Liver (tissue), 9 donors: ENCODE data around the gene TRIM46. TPM values are rescaled to one million over a fixed set of nuclear protein-coding genes. Genes with fewer than 3 reads are reported as not detected.
"Not testable (repeated sequence)": the region's sequence is repeated elsewhere in the genome, so short reads cannot be mapped to it uniquely, and the experiment has no call there.

Experiments used
- DNase-seq: peaks from one replicate; pipeline ENCODE4 v3.0.0-alpha.2; 2017; ENCODE audit warnings: low spot score
- H3K27ac ChIP-seq, 2 donors: one replicate each; pipeline ENCODE4 v1.7.0; 2013; ENCODE audit warnings: inconsistent platforms in 2 of 2, low read length in 2 of 2, control low read depth in 1 of 2, low read depth in 1 of 2, mild to moderate bottlenecking in 1 of 2
- H3K27me3 ChIP-seq, 4 donors: one replicate each; pipeline versions ENCODE4 v1.6.1 to v1.7.0; 2013; ENCODE audit warnings: low read length in 3 of 4, inconsistent platforms in 1 of 4, mild to moderate bottlenecking in 1 of 4, moderate library complexity in 1 of 4; ENCODE audit not compliant: control insufficient read depth in 4 of 4, insufficient read depth in 4 of 4
- H3K36me3 ChIP-seq, 4 donors: one replicate each; pipeline versions ENCODE4 v1.6.1 to v1.7.0; 2013; ENCODE audit warnings: low read length in 3 of 4, mild to moderate bottlenecking in 3 of 4, low read depth in 1 of 4, moderate library complexity in 1 of 4; ENCODE audit not compliant: control insufficient read depth in 4 of 4, insufficient read depth in 3 of 4
- H3K4me1 ChIP-seq, 4 donors: one replicate each; pipeline versions ENCODE4 v1.6.1 to v1.7.0; 2013; ENCODE audit warnings: low read length in 3 of 4, mild to moderate bottlenecking in 3 of 4, moderate library complexity in 1 of 4; ENCODE audit not compliant: control insufficient read depth in 4 of 4, insufficient read depth in 4 of 4
- H3K4me3 ChIP-seq, 3 donors: one replicate each; pipeline versions ENCODE4 v1.6.1 to v1.7.0; 2013; ENCODE audit warnings: low read length in 3 of 3, control low read depth in 1 of 3, low read depth in 1 of 3, mild to moderate bottlenecking in 1 of 3
- H3K9ac ChIP-seq, 2 donors: one replicate each; pipeline ENCODE4 v1.7.0; 2013; ENCODE audit warnings: low read length in 2 of 2, mild to moderate bottlenecking in 2 of 2, moderate library complexity in 2 of 2, control low read depth in 1 of 2, low read depth in 1 of 2
- H3K9me3 ChIP-seq, 4 donors: one replicate each; pipeline versions ENCODE4 v1.6.1 to v1.7.0; 2013; ENCODE audit warnings: low read length in 3 of 4; ENCODE audit not compliant: control insufficient read depth in 4 of 4
- ATF3 ChIP-seq: IDR thresholded peaks from 2 replicates; pipeline ENCODE4 v1.6.1; 2016; ENCODE audit warnings: antibody characterized with exemption
- EGR1 ChIP-seq, 2 donors: IDR thresholded peaks; 2 replicates each; pipeline ENCODE4 v1.6.1; 2016 to 2018; ENCODE audit warnings: antibody characterized with exemption in 2 of 2, low read depth in 2 of 2
- FOXA2 ChIP-seq: IDR thresholded peaks from 2 replicates; pipeline ENCODE4 v1.6.1; 2016; ENCODE audit warnings: antibody characterized with exemption
- GABPA ChIP-seq, 2 donors: IDR thresholded peaks in 1 of 2; conservative IDR thresholded peaks in 1 of 2; 2 replicates each; pipeline ENCODE4 v1.6.1; 2016; ENCODE audit warnings: antibody characterized with exemption in 2 of 2, mild to moderate bottlenecking in 1 of 2, moderate library complexity in 1 of 2
- HNF4A ChIP-seq, 2 donors: conservative IDR thresholded peaks; 2 replicates each; pipeline ENCODE4 v1.6.1; 2016; ENCODE audit warnings: antibody characterized with exemption in 2 of 2, mild to moderate bottlenecking in 2 of 2
- HNF4G ChIP-seq: IDR thresholded peaks from 2 replicates; pipeline ENCODE4 v1.6.1; 2016; ENCODE audit warnings: antibody characterized with exemption
- JUND ChIP-seq, 2 donors: IDR thresholded peaks; 2 replicates each; pipeline ENCODE4 v1.6.1; 2016; ENCODE audit warnings: antibody characterized with exemption in 2 of 2
- NR2F2 ChIP-seq: IDR thresholded peaks from 2 replicates; pipeline ENCODE4 v1.6.1; 2016; ENCODE audit warnings: antibody characterized with exemption
- RAD21 ChIP-seq, 2 donors: IDR thresholded peaks; 2 replicates each; pipeline ENCODE4 v1.6.1; 2016; ENCODE audit warnings: antibody characterized with exemption in 2 of 2, mild to moderate bottlenecking in 2 of 2
- REST ChIP-seq: IDR thresholded peaks from 2 replicates; pipeline ENCODE4 v1.6.1; 2016; ENCODE audit warnings: antibody characterized with exemption, mild to moderate bottlenecking
- RXRA ChIP-seq, 2 donors: IDR thresholded peaks; 2 replicates each; pipeline ENCODE4 v1.6.1; 2017 to 2018; ENCODE audit warnings: antibody characterized with exemption in 2 of 2, mild to moderate bottlenecking in 1 of 2
- TAF1 ChIP-seq: conservative IDR thresholded peaks from 2 replicates; pipeline ENCODE4 v1.6.1; 2016; ENCODE audit warnings: antibody characterized with exemption, mild to moderate bottlenecking
- ZBTB33 ChIP-seq: IDR thresholded peaks from 2 replicates; pipeline ENCODE4 v1.6.1; 2016; ENCODE audit warnings: antibody characterized with exemption
- WGBS: extraction: QIAGEN DNeasy Blood & Tissue Kit; methylation state at CpG from one replicate; pipeline ENCODE4 v1.1.7; 2013; 5-methylcytosine and 5-hydroxymethylcytosine counted together
- polyA plus RNA-seq, 2 donors: library from polyadenylated mRNA; stranded (reverse) in 1 of 2; unstranded in 1 of 2; fragments of 200-250 nt in 1 of 2; fragments of >200 nt in 1 of 2; fragmentation: Nextera tagmentation in 1 of 2; extraction: Ambion mirVana in 1 of 2; gene quantifications; one replicate each; pipeline versions ENCODE4 v1.2.1 to v1.2.3, GENCODE V29; 2013 to 2015
- total RNA-seq, 2 donors: library from RNA; depleted of rRNA; stranded (reverse); fragments of >200 nt; gene quantifications; one replicate each; pipeline ENCODE4 v1.2.3, GENCODE V29; 2014
- donor health status: healthy.
- donor health status: healthy.
- donor health status: healthy.
- donor health status: healthy.
- donor health status: healthy.

Gene TRIM46
- total and polyA plus RNA-seq, 4 donors: 0.07 to 0.17 (median 0.13) TPM

- no peak overlapping the region for H3K4me3 ChIP-seq
- no peaks in the 10 kb centered on the region for H3K27me3 ChIP-seq
- TF ChIP-seq ATF3: no peak
- TF ChIP-seq NR2F2: no peak
- peaks cover 0 to 4% (median 0%) of the 10 kb centered on the region in 4 donors for H3K4me1 ChIP-seq
- no peaks in the 10 kb centered on the region for H3K9me3 ChIP-seq
- no peaks in the 10 kb centered on the region for H3K36me3 ChIP-seq
- DNase-seq: no peak
- no peak overlapping the region for H3K27ac ChIP-seq
- H3K9ac ChIP-seq: no peak overlapping the region
- 83% methylated on average over 16 of the region's 16 CpGs for WGBS
Measured at GRCh38 chr1:155187456-155187891, 13.8 kb downstream of the TRIM46 start.

- Histone ChIP-seq H3K9ac (no peak overlapping the region), H3K9me3 (no peaks in the 10 kb centered on the region), H3K27me3 (no peaks in the 10 kb centered on the region), H3K36me3 (no peaks in the 10 kb centered on the region), H3K4me1 (peaks cover 3 to 9% (median 4%) of the 10 kb centered on the region in 4 donors), H3K4me3 (no peak overlapping the region), H3K27ac (no peak overlapping the region)
- 94% methylated on average over 14 of the region's 14 CpGs for WGBS
- DNase-seq: no peak
- TF ChIP-seq HNF4A (conservative IDR thresholded peaks at IDR 0.05) (no peak), ATF3 (no peak), ZBTB33 (no peak)
Measured at GRCh38 chr1:155188268-155188667, 14.6 kb downstream of the TRIM46 start.

GRCh38 chr1:155189926-155190325 is 16.3 kb downstream of the TRIM46 start:
- H3K9me3 ChIP-seq, H3K27ac ChIP-seq, H3K27me3 ChIP-seq, H3K4me3 ChIP-seq, H3K9ac ChIP-seq, DNase-seq, H3K36me3 ChIP-seq: not testable (repeated sequence)
- 95% methylated on average over 24 of the region's 45 CpGs for WGBS
- peaks cover 11 to 21% (median 16%) of the 10 kb centered on the region in 4 donors for H3K4me1 ChIP-seq

GRCh38 chr1:155191904-155192303 is 18.3 kb downstream of the TRIM46 start:
- peaks cover 0 to 4% (median 0%) of the 10 kb centered on the region in 4 donors for H3K36me3 ChIP-seq
- no peaks in the 10 kb centered on the region for H3K9me3 ChIP-seq
- H3K27ac ChIP-seq: no peak overlapping the region
- no peak overlapping the region for H3K4me3 ChIP-seq
- H3K9ac ChIP-seq: no peak overlapping the region
- WGBS: 79% methylated on average over 17 of the region's 17 CpGs
- H3K4me1 ChIP-seq: peaks cover 11 to 22% (median 14%) of the 10 kb centered on the region in 4 donors
- H3K27me3 ChIP-seq: peaks cover 0 to 4% (median 0%) of the 10 kb centered on the region in 4 donors
- DNase-seq: no peak
- TF ChIP-seq TAF1: no peak
- no peak for TF ChIP-seq ZBTB33
- TF ChIP-seq EGR1 (IDR thresholded peaks at IDR 0.05; ENCODE audit: low read depth in 2 of 2): no peak
- no peak for TF ChIP-seq HNF4A (conservative IDR thresholded peaks at IDR 0.05)
- TF ChIP-seq GABPA (IDR thresholded peaks at IDR 0.05 in 1 of 2, conservative IDR thresholded peaks at IDR 0.05 in 1 of 2): no peak
- TF ChIP-seq RXRA (IDR thresholded peaks at IDR 0.05): no peak
- TF ChIP-seq FOXA2: no peak
- no peak for TF ChIP-seq JUND (IDR thresholded peaks at IDR 0.05)
- TF ChIP-seq NR2F2: no peak
- TF ChIP-seq RAD21 (IDR thresholded peaks at IDR 0.05): no peak
- no peak for TF ChIP-seq HNF4G
- TF ChIP-seq REST: no peak
